LNCAP (cell line): ENCODE measurements around the gene MAGED1.
A peak's percentile ranks its signal among the peaks of the same experiment; 100 is the strongest.

Source experiments
- TF ChIP-seq, protein P1 (sequence below): fragments of 450-650 bp; IDR thresholded peaks from 2 replicates; pipeline ENCODE4 v1.5.1; 2017; ENCODE audit warnings: mild to moderate bottlenecking

MAGED1 gene

DNA sequence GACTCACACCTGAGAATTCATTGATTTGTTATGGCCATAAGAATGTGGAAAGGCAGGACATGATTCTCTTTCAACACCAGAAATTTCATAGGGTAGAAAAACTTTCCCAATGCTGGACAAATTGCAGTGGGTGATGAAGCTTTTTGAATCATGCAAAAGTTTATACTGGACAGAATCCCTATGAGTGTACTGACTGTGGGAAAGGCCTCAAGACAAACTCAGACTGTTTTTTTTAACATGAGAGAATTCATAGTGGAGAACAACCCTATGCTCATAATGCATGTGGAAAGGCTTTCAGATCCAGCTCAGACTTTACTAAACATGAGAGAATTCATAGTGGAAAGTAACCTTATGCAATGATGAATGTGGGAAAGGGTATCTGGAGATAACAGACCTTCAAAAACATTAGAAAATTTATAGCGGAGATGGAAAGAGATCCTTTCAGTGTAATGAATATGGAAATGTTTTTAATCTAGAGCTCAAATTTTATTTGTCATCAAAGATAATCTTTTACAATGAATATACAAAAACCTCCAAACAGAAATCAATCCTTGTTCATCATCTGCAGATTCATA is 36.2 kb upstream of the MAGED1 start:
- TF ChIP-seq, protein P1, sequence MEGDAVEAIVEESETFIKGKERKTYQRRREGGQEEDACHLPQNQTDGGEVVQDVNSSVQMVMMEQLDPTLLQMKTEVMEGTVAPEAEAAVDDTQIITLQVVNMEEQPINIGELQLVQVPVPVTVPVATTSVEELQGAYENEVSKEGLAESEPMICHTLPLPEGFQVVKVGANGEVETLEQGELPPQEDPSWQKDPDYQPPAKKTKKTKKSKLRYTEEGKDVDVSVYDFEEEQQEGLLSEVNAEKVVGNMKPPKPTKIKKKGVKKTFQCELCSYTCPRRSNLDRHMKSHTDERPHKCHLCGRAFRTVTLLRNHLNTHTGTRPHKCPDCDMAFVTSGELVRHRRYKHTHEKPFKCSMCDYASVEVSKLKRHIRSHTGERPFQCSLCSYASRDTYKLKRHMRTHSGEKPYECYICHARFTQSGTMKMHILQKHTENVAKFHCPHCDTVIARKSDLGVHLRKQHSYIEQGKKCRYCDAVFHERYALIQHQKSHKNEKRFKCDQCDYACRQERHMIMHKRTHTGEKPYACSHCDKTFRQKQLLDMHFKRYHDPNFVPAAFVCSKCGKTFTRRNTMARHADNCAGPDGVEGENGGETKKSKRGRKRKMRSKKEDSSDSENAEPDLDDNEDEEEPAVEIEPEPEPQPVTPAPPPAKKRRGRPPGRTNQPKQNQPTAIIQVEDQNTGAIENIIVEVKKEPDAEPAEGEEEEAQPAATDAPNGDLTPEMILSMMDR = no peak

DNA sequence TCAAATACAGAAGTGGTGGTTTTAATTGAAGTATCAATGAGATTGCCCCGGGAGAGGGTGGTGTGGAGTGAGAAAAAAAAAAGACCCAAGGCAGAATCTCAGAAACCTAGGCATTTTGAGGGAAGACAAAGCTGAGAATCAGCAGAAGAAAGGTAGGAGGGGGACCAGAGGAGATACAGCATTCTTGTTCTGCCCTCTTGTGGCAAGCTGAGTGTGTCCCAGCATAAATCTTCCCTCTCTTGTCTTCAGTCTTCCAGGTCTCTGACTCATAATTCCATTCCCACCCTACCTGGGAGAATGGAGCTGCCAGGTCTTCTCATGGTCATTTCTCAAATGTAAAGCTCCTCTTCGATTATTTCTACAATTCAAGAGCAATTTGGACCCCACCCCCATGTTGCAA is 32.7 kb upstream of the MAGED1 start:
- TF ChIP-seq, protein P1 = peak; percentile 44

DNA sequence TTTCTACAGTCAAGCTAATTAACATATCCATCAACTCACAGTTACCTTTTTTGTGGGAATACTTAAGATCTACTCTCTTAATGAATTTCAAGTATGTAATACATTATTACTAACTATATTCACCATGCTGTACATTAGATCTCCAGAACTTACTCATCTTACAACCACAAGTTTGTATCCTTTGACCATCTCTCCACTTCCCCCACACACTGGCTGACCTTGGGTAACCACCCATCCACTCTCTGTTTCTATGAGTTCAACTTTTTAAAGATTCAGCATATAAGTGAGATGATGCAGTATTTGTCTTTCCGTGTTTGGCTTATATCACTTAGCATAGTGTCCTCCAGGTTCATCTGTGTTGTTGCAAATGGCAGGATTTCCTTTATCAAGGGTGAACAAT is 30.5 kb upstream of the MAGED1 start:
- TF ChIP-seq, protein P1 = no peak

DNA sequence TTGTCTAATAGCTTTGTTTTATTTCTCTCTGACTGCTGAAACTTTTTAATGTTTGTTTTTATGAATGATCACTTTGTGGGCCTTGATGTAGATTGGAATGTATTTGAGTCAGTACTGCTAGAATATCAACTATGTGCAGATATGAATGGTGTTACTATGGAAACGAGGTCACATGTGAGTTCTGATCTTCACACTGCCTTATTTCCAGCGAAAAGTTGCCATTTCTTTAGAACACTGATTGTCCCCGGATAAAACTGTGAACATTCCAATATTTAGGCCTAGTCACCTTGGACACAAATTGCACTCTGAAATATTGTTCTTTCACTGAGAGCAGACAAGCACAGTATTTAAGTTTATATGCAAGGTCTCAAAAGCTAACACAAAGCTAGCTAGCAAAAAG is 27.2 kb upstream of the MAGED1 start:
- TF ChIP-seq, protein P1 = no peak

DNA sequence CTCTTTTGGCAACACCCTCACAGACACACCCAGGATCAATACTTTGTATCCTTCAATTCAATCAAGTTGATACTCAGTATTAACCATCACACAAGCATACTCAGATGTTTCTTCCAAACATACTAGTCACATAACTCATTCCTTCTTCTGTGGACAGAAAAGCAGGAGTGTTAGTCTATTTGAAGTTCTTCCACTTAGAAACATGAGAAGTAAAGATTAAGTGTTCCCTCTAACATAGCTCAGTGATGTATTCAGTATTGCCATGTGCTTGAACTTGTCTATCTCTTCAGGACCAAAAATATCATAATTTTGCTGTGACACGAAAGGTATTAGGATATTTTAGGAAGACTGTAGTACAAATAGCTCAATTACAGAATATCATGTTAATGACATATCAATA is 25.8 kb upstream of the MAGED1 start:
- TF ChIP-seq, protein P1 = no peak

DNA sequence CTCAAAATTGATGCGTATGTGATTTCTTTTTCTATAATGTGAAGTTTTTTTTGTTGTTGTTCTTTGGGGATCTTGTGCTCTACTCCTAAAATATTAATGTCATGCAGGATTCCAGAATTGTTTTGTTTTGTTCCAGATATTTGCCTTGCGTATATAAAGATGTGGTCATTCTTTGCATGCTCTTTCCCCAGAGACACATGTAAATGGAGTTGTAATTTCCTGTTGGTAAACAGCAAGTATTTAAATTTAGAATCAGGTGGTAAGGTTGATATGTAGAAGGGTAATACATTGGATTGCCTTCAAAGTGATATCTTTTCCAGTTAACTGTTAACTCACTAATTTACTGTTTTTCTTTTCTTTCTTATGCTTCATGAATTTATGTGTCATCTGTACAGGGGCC is 23.1 kb upstream of the MAGED1 start:
- TF ChIP-seq, protein P1 = no peak

DNA sequence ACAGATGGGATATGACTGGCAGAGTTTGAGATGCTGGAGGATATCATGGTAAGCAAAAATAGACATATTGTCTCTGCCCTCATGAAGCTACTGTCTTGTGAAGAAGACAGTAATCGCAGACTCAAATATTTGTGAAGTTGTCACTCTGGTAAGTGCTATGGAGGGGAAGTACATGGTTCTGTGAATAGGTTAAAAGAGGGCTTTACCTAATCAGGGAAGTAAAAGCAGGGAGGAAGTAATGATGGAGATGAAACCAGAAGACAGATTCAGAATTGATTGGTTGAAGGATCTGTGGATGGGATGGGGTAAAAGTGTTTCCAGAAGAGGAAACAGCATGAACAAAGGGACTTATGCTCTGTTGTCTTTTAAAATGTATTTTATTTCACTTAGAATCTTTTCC is 19.3 kb upstream of the MAGED1 start:
- TF ChIP-seq, protein P1 = no peak

GRCh38 chrX:51876441-51876840 is 17.0 kb upstream of the MAGED1 start:
- TF ChIP-seq, protein P1 = no peak
